WI38 (cell line): ENCODE results near the gene PPP6C.
"Not testable (repeated sequence)": the region's sequence is repeated elsewhere in the genome, so short reads cannot be mapped to it uniquely, and the experiment has no call there.

ENCODE experiments used
- H3K4me3 ChIP-seq: 2 replicates; pipeline ENCODE4 v1.5.1; 2011; ENCODE audit warnings: low read depth, mild to moderate bottlenecking, control low read depth, low read length
- CTCF ChIP-seq: IDR thresholded peaks from 2 replicates; pipeline ENCODE4 v1.5.1; 2012; ENCODE audit warnings: low read depth, mild to moderate bottlenecking, control low read depth, low read length

Gene PPP6C

GRCh38 chr9:125172031-125172755 is 17.4 kb downstream of the PPP6C start:
- TF ChIP-seq CTCF: no peak

GRCh38 chr9:125169895-125170294 is 19.7 kb downstream of the PPP6C start:
- TF ChIP-seq CTCF: no peak
- H3K4me3 ChIP-seq: no peak overlapping the region

More at GRCh38 chr9:125172031-125172755, 17.4 kb downstream of the PPP6C start:
- H3K4me3 ChIP-seq: no peak overlapping the region

- no peak for TF ChIP-seq CTCF
- H3K4me3 ChIP-seq: no peak overlapping the region
Measured at GRCh38 chr9:125166762-125167161, 22.8 kb downstream of the PPP6C start.

- H3K4me3 ChIP-seq: not testable (repeated sequence)
Measured at GRCh38 chr9:125162891-125163290, 26.7 kb downstream of the PPP6C start.

GRCh38 chr9:125161284-125161918 is 28.2 kb downstream of the PPP6C start:
- no peak for TF ChIP-seq CTCF
- H3K4me3 ChIP-seq: no peak overlapping the region

GRCh38 chr9:125160750-125161149 is 28.9 kb downstream of the PPP6C start:
- H3K4me3 ChIP-seq: no peak overlapping the region
- no peak for TF ChIP-seq CTCF

- no peak for TF ChIP-seq CTCF
- no peak overlapping the region for H3K4me3 ChIP-seq
Measured at GRCh38 chr9:125156551-125156950, 33.1 kb downstream of the PPP6C start.
